Ishikawa (cell line): ENCODE data around the gene FRS3.

Experiments used
- RAD21 ChIP-seq: IDR thresholded peaks from 2 replicates; pipeline ENCODE4 v1.6.1; 2012; ENCODE audit warnings: low read depth
- TF ChIP-seq, protein P1 (sequence below): IDR thresholded peaks from 2 replicates; pipeline ENCODE4 v1.6.1; 2012; ENCODE audit warnings: low read depth, mild to moderate bottlenecking
- TF ChIP-seq, protein P2 (sequence below): IDR thresholded peaks from 2 replicates; pipeline ENCODE4 v1.6.1; 2012

DNA sequence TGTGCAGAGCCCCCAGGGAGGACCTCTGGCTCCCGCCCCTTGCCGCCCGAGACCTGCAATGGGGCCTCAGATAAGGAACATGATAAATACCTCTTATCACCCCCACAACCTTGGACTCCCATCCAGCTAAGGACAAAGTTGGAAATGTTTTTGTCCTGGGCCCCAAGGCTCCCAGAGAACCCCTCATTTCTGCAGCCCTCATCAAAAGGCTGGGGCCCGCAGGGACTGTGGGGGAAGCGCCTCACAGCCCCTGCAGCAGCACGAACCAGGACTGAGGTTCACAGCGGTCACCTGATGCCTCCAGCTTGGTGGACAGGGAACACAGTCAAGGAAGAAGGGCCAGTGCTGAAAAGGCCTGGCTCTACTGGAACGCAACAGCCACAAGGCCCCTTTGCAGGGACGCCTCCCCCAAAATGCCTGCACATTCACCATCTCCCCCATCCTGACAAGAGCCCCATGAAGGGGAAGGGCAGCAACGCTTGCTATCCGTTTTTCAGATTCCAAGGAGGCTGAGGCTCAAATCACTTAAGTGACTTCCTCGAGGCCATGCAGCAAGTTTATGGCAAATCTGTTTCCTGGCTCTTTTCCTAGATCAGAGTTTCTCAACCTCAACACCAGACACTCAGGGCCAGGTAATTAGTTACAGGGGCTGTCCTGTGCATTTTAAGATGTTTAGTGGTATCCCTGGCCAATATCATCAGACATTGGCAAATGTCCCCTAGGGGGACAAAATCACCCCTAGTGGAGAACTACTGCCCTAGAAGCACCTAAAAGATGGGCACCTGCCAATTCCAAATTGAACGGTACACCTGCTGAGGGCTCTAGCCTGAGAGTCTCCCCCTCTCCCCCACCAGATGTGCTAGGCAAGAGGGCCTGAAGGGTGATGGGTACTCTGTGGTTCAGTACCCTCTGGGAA is 54.9 kb downstream of the FRS3 start:
- TF ChIP-seq, protein P1, sequence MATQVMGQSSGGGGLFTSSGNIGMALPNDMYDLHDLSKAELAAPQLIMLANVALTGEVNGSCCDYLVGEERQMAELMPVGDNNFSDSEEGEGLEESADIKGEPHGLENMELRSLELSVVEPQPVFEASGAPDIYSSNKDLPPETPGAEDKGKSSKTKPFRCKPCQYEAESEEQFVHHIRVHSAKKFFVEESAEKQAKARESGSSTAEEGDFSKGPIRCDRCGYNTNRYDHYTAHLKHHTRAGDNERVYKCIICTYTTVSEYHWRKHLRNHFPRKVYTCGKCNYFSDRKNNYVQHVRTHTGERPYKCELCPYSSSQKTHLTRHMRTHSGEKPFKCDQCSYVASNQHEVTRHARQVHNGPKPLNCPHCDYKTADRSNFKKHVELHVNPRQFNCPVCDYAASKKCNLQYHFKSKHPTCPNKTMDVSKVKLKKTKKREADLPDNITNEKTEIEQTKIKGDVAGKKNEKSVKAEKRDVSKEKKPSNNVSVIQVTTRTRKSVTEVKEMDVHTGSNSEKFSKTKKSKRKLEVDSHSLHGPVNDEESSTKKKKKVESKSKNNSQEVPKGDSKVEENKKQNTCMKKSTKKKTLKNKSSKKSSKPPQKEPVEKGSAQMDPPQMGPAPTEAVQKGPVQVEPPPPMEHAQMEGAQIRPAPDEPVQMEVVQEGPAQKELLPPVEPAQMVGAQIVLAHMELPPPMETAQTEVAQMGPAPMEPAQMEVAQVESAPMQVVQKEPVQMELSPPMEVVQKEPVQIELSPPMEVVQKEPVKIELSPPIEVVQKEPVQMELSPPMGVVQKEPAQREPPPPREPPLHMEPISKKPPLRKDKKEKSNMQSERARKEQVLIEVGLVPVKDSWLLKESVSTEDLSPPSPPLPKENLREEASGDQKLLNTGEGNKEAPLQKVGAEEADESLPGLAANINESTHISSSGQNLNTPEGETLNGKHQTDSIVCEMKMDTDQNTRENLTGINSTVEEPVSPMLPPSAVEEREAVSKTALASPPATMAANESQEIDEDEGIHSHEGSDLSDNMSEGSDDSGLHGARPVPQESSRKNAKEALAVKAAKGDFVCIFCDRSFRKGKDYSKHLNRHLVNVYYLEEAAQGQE: no peak
- no peak for TF ChIP-seq RAD21
- TF ChIP-seq, protein P2, sequence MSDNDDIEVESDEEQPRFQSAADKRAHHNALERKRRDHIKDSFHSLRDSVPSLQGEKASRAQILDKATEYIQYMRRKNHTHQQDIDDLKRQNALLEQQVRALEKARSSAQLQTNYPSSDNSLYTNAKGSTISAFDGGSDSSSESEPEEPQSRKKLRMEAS: no peak
